ENCODE results near the gene CRB2.

DNA sequence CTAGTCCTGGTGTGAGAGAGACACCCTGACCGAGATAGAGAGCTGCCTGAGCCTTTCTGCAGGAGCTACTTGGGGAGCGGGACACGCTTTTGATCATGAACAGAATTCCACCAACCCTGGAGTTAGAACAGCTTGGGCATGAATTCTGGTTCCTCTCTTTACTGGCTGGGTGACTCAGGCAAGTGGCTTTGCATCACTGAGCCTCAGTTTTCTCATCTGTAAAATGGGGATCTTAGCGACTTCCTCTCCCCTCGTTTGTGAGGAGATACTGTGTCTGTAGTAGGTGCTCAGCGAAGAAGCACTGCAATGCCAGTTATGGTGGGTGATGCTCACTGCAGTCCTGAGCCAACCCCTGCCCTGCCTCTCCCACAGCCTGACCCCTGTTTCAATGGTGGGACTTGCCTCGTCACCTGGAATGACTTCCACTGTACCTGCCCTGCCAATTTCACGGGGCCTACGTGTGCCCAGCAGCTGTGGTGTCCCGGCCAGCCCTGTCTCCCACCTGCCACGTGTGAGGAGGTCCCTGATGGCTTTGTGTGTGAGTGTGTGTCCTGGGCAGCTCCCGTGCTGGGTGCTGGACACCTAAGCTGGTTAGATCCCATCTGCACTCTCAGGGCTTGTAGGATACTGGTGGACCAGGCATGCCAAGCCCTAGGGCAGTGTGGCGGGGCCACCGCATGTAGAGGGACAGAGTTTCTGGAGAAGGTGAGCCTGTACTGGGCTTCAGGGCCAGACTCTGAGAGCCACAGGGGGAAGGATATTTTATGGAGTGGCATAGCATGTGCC, 16.0 kb downstream of the CRB2 start:
- TF ChIP-seq CTCF (IDR thresholded peaks at IDR 0.05), result no peak
- no peak for TF ChIP-seq POLR2AphosphoS5 (IDR thresholded peaks at IDR 0.05)
